Neural progenitor cell (in vitro differentiated cells): ENCODE results near the gene MED25.

ENCODE experiments used
- EZH2 ChIP-seq: fragments of 200-600 bp; sonication (generic); IDR thresholded peaks from 2 replicates; pipeline ENCODE4 v1.6.1; 2017; ENCODE audit warnings: antibody characterized with exemption, mild to moderate bottlenecking, moderate library complexity
- TF ChIP-seq, protein P1 (sequence below): fragments of 200-600 bp; sonication (generic); IDR thresholded peaks from 2 replicates; pipeline ENCODE4 v1.5.1; 2017; ENCODE audit warnings: antibody characterized with exemption, mild to moderate bottlenecking

DNA sequence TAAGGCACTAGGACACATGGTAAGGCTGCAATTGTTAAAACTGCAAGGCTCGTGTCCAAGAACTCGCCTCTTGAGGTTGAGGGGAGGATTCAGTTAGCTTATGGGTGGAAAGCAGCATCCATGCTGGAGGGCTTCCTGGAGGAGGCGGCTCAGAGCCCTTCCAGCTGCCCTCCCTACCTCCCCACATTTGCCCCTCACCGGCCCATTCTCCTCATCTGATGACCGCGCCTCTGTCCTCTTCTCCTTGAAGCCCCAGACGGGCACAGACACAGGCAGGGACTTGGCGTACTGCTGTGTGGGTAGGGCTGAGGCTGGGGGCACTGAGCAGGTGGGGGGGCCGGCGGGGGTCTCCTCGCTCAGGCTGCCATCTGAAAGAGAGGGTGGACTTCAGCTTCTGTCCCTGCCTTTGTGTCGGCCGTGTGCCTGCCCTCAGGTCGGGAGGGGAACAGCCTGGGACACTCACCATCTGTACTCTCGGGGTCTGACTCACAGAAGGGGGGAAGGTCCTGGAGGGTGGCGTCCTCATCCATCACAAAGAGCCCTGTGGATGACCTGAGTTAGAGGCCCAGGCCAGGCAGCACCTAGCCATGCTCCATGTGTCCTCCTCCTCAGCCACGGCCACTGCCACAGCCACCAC lies 53.4 kb downstream of the MED25 start:
- TF ChIP-seq, protein P1, sequence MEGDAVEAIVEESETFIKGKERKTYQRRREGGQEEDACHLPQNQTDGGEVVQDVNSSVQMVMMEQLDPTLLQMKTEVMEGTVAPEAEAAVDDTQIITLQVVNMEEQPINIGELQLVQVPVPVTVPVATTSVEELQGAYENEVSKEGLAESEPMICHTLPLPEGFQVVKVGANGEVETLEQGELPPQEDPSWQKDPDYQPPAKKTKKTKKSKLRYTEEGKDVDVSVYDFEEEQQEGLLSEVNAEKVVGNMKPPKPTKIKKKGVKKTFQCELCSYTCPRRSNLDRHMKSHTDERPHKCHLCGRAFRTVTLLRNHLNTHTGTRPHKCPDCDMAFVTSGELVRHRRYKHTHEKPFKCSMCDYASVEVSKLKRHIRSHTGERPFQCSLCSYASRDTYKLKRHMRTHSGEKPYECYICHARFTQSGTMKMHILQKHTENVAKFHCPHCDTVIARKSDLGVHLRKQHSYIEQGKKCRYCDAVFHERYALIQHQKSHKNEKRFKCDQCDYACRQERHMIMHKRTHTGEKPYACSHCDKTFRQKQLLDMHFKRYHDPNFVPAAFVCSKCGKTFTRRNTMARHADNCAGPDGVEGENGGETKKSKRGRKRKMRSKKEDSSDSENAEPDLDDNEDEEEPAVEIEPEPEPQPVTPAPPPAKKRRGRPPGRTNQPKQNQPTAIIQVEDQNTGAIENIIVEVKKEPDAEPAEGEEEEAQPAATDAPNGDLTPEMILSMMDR: no peak
- TF ChIP-seq EZH2: no peak
